H1 (cell line): ENCODE measurements around the gene RPS21. TPM values are rescaled to one million over a fixed set of nuclear protein-coding genes. Genes with fewer than 3 reads are reported as not detected.
A peak's percentile ranks its signal among the peaks of the same experiment; 100 is the strongest.

Source experiments
- CEBPB ChIP-seq: IDR thresholded peaks from 2 replicates; pipeline ENCODE4 v1.6.1; 2012; ENCODE audit warnings: low read depth, low read length
- EGR1 ChIP-seq: IDR thresholded peaks from 2 replicates; pipeline ENCODE4 v1.6.1; 2011; ENCODE audit warnings: low read depth, low read length, borderline replicate concordance
- FOSL1 ChIP-seq: IDR thresholded peaks from 2 replicates; pipeline ENCODE4 v1.6.1; 2011; ENCODE audit warnings: mild to moderate bottlenecking, low read depth, low read length, moderate library complexity; ENCODE audit not compliant: insufficient read depth
- HDAC6 ChIP-seq: IDR thresholded peaks from one replicate; pipeline ENCODE4 v1.7.1; 2012; ENCODE audit warnings: low read depth, mild to moderate bottlenecking, inconsistent platforms, low read length, moderate library complexity
- PHF8 ChIP-seq: fragments of 200-600 bp; sonication (generic); conservative IDR thresholded peaks from 2 replicates; pipeline ENCODE4 v1.7.1; 2012; ENCODE audit warnings: low read depth, mild to moderate bottlenecking, inconsistent platforms, low read length, moderate library complexity
- POLR2A ChIP-seq, 2 experiments: IDR thresholded peaks; 1 replicate in 1 of 2; 2 replicates in 1 of 2; pipeline ENCODE4 v1.6.1; 2011; ENCODE audit warnings: low read depth in 2 of 2, low read length in 2 of 2, mild to moderate bottlenecking in 2 of 2; ENCODE audit errors: control extremely low read depth in 1 of 2
- RFX5 ChIP-seq: IDR thresholded peaks from 2 replicates; pipeline ENCODE4 v1.6.1; 2011; ENCODE audit warnings: low read depth, low read length, improper control_type of control experiment, borderline replicate concordance
- SIN3A ChIP-seq, 2 experiments: IDR thresholded peaks in 1 of 2; conservative IDR thresholded peaks in 1 of 2; 2 replicates each; pipeline ENCODE4 v1.6.1; 2011 to 2012; ENCODE audit warnings: low read length in 2 of 2, improper control_type of control experiment in 1 of 2, low read depth in 1 of 2, mild to moderate bottlenecking in 1 of 2
- TAF7 ChIP-seq: optimal IDR thresholded peaks from 2 replicates; pipeline ENCODE3; 2011; ENCODE audit warnings: low read depth, mild to moderate bottlenecking, inconsistent platforms, low read length, moderate library complexity, borderline replicate concordance
- polyA plus RNA-seq, 7 experiments: library from polyadenylated mRNA; depleted of rRNA in 3 of 7; stranded (reverse) in 5 of 7; unstranded in 2 of 7; fragments of >200 nt in 5 of 7; fragments of 200-250 nt in 2 of 7; gene quantifications; 1 replicate in 5 of 7; 2 replicates in 1 of 7; 4 replicates in 1 of 7; pipeline versions ENCODE4 v1.2.1 to v1.2.3, GENCODE V29; 2011 to 2013; ENCODE audit warnings: missing spikeins in 2 of 7, mixed read lengths in 2 of 7
- total RNA-seq: library from RNA; stranded (reverse); fragmentation: NEBNext Ultra II Directional; extraction: Animal tissue kit (Norgen Biotek cat#: 25700); gene quantifications from 2 replicates; pipeline ENCODE4 v1.2.1, GENCODE V29; 2021
- TF ChIP-seq, protein P1 (sequence below): IDR thresholded peaks from 2 replicates; pipeline ENCODE4 v1.6.1; 2011; ENCODE audit warnings: low read length, improper control_type of control experiment
- TF ChIP-seq, protein P2 (sequence below): IDR thresholded peaks from 2 replicates; pipeline ENCODE4 v1.6.1; 2012; ENCODE audit warnings: inconsistent platforms

The RPS21 gene
- total and polyA plus RNA-seq, 2 of the 8 experiments (the other 6 are each of a cell fraction or from before 2014, with no cell fraction given), result 1,787 to 7,219 TPM

DNA sequence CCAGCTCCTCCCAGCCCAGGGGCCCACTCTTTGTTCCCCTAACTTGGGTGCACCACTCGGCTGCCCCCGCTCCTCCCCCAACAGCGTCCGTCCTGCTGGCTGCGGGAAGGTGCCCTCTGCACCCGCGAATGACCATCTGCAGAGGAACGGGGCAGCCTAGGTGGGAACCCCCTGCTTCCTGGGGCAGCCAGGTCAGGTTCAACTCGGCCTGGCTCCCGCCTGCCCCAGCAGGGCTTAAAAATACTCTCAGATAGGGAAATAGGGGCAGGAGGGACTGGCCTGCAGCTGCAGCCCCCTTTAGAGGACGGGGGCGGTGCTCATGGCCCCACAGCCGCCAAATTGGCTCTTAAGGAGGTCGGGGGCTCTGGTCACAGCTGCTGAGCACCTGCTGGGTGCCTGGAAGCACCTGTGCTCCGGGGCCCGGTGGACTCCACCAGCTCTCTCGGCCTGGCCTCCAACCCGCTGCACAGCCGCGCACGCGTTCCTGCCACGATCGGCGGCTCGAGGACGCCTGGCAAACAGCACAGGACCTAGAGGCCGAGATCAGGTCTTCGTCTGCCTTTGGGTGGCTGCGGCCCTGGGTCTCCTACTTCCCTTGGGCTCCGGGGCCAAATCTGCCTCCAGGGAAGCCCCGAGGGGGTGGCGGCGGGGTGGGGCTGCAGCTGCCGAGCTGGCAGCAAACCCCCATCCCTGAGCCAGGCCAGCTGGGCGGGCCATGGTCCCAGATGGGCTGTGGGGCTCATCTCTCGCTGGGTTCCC lies 19.1 kb upstream of the RPS21 start (continued):
- TF ChIP-seq, protein P1, sequence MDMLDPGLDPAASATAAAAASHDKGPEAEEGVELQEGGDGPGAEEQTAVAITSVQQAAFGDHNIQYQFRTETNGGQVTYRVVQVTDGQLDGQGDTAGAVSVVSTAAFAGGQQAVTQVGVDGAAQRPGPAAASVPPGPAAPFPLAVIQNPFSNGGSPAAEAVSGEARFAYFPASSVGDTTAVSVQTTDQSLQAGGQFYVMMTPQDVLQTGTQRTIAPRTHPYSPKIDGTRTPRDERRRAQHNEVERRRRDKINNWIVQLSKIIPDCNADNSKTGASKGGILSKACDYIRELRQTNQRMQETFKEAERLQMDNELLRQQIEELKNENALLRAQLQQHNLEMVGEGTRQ, result no peak
- TF ChIP-seq, protein P2, sequence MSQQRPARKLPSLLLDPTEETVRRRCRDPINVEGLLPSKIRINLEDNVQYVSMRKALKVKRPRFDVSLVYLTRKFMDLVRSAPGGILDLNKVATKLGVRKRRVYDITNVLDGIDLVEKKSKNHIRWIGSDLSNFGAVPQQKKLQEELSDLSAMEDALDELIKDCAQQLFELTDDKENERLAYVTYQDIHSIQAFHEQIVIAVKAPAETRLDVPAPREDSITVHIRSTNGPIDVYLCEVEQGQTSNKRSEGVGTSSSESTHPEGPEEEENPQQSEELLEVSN, result peak; percentile 83; the same call in 1 of the 2 replicates
- TF ChIP-seq POLR2A (IDR thresholded peaks at IDR 0.05; ENCODE audit: control extremely low read depth in 1 of 2, low read depth in 2 of 2, low read length in 2 of 2), result no peak
- TF ChIP-seq CEBPB, result no peak
- no peak for TF ChIP-seq EGR1
- TF ChIP-seq RFX5, result no peak
- TF ChIP-seq TAF7, result no peak
- TF ChIP-seq HDAC6, result no peak
- no peak for TF ChIP-seq FOSL1
- 0 out of 2 replicates have a peak, but pooled peaks have one; percentile 1 for TF ChIP-seq PHF8
- TF ChIP-seq SIN3A (conservative IDR thresholded peaks at IDR 0.05 in 1 of 2, IDR thresholded peaks at IDR 0.05 in 1 of 2; ENCODE audit: low read depth in 1 of 2, low read length in 2 of 2), result no peak
